GM19043 (cell line): ENCODE data around the gene CEP131.

Experiments used
- ATAC-seq: cut with Tn5 transposase; IDR thresholded peaks from one replicate; pipeline ENCODE4 v1.9.1; 2021; ENCODE audit warnings: low read depth; ENCODE audit not compliant: unreplicated experiment

The CEP131 gene

DNA sequence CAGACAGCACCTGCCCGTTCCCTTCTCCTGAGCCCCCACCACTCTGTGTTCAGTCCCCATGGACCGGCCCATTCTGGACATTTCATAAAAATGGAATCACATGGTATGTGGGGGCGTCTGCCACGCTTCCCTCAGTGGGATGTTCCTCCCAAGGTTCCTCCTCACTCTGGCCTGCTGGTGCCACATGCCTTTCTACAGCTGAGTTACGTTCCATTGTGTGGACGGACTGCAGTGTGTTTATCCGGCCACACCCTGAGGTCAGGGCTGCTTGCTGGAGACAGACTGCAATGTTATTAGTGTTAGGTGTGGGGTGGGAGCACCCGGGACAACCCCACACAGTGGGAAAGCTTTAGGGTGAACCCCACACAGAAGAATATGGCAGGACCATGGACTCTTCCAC is 50.8 kb downstream of the CEP131 start:
- no peak for ATAC-seq

DNA sequence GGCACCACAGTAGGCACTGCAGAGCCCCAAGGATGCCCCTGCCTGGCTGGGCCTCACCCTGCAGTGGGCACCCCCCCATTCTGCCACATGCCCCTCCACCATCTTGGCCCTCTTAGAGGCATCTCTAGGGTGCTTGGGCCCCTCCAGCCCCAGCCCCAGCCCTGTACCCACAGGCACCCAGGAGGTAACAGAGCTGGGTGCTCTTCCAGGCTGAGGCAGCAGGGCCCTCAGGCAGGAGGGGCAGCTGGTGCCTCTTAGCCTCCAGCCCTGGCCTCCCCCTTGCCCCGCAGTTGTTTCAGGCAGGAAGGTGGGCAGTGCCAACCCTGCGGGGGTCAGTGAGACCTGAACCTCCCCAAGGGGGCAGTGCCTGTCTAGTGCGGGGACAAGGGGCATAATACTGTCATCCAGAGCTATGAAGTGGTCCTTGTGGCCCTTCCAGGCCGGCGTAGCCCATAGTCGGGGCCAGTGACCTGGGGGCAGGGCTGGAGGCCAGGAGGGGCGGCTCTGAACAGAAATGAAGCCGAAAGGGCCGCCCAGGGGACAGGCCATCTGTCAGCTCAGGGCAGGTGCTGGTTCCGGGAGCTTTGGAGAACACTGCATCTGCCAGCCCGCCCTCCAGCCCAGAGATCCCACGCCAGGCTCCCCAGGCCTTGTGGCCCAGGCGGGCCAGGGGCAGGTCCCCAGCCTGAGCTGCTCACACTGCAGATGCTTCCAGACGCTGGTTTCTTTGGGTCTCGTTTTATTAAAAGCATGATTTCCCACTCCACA is 51.9 kb downstream of the CEP131 start:
- ATAC-seq = no peak

DNA sequence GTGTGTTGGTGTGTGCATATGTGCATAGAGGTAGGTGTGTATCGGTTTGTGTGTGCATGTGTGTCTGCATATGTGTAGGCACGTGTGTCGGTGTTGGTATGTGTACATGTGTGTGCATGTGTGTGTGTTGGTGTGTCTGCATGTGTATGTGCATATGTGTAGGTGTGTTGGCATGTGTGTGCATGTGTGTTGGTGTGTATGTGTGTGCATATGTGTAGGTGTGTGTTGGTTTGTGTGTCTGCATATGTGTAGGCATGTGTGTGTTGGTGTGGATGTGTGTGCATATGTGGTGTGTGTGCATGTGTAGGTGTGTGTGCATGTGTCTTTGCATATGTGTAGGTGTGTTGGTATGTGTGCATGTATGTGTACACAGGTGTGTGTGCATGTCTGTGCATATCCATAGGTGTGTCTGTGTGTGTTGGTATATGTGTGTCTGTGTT is 52.9 kb downstream of the CEP131 start:
- no peak for ATAC-seq

DNA sequence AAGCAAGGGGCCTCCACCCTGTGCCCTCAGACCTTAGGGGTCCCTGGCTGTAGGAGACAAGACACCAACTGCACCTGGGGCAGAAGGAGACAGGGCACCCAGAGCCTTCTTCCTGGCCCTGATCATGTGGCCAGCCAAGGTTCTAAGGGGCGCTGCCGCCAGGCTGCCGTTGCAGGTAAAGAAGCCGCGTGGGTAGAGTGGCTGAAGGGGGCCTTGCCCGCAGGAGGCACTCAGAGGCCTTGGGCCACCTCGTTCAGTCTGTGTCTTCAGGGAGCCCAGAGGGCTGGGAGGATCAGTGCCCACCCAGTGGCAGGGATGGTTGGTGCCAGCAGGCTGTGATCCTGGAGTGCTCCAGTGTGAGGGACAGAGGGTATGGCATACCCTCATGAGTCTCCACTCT is 55.1 kb downstream of the CEP131 start:
- no peak for ATAC-seq

DNA sequence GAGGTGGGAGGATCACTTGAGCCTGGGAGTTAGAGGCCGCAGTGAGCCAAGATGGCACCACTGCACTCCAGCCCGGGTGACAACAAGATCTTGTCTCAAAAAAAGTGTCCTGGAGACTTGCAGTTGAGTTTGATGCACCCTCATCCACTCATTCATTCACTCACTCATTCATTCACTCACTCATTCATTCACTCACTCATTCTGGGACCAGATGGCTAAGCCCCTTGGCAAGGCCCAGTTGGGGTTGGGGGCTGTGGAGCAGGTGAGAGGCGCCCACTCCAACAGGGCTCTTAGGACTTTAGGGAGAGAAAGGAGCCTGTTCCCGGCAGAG is 55.6 kb downstream of the CEP131 start:
- ATAC-seq = no peak

DNA sequence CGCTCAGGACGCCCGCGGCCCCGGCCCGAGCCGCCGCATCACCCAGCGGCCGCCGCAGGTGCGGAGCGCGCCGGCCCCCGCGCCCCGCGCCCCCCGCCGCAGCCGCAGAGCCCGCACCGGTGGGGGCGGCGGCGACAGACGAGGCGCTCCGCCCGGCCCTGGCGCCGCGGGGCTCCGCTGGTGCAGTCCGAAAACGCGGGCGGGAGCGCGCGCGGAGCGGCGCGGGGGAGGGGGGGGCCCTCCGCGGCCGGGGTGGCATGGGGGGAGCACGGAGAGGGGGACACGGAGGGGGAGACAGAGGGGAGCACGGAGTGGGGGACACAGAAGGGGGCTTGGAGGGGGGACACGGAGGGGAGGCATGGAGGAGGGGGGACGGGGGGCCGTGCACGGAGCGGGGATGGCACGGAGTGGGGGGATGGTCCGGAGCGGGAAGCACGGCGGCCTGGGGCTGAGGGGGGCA is 56.7 kb downstream of the CEP131 start, which contains the start of gene AATK:
TSS of gene AATK (minus strand) at position 189 of the 460 bp plus-strand sequence. CDS start 229 bp downstream, outside the sequence.
- no peak for ATAC-seq

DNA sequence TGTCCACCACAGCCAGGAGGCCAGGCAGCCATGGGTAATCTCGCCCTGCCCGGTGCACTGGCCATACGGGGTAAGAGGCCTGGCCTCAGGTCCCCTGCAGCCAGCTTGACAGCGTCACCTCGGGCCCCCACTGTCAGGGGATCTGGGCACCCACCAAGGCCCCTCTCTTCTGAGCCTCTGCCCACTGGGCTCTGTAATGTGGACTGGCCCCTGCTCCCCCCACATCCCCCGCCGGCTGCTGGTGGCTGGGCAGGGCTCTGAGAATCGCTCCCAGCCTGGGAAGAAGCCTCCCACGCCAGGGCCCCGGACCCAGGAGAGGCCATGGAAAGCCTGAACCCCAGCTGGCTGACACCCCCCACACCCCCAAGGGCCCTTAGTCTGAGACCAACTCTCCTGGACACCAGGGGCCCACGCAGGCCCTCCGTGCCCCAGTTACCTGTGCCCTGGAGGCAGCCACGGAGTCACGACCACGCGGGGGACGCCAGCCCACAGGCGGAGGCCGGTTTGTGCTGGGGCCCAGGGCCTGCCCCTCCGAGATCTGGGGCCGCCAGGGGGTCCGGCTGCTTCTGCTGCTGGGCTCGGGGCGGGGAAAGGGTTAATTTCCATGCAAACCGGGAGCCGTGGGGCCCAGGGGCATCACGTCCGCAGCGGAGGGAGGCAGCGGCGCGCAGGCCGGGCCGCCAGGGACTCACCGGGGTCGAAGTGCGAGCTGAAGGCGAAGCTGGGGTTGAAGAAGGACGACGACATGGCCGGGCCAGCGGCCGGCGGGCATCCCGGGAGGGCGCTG is 57.3 kb downstream of the CEP131 start, which contains the start of gene PVALEF:
TSS of gene PVALEF (plus strand) at position 262 of the 787 bp plus-strand sequence. CDS start 15,720 bp downstream, outside the sequence.
- ATAC-seq = no peak

DNA sequence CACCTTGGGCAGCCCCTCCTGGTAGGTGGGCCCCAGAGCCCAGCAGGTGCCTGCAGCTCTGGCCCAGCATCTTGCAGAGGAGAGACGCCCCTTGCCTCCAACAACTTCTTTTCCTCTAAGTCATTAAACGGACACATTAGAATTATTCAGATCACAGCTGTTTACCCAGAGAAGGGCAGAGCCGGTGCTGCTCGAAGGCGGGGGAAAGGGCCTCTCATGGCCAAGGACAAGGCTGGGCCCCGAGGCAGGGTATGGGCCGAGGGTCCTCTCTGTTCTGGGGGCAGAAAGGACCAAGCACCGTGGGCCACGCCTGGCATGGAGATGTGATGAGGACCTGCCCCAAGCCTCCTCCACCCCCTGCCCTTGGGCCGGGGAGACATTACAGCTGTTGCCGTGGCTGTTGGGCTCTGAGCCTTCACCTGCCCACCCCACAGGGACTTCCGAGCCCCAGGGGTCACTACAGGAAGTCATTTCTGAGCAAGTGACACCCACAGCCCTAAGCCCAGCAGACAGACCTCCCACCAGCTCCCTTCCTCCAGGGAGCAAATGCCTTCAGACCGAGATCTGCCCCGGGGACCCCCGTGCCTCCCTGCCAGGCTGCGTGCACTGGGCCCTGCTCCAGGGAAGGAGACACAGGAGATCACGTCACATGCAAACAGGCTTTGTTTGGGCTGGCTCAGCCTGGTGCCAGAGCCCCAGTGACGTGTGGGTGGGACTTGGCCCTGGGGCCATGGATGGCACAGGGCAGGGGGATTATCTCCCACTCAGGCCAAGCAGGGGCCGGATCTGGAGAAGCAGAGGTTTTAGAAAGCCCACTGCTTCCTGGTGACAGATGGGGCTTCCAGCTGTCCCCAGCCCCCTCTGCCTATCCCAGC is 58.2 kb downstream of the CEP131 start:
- ATAC-seq = no peak

DNA sequence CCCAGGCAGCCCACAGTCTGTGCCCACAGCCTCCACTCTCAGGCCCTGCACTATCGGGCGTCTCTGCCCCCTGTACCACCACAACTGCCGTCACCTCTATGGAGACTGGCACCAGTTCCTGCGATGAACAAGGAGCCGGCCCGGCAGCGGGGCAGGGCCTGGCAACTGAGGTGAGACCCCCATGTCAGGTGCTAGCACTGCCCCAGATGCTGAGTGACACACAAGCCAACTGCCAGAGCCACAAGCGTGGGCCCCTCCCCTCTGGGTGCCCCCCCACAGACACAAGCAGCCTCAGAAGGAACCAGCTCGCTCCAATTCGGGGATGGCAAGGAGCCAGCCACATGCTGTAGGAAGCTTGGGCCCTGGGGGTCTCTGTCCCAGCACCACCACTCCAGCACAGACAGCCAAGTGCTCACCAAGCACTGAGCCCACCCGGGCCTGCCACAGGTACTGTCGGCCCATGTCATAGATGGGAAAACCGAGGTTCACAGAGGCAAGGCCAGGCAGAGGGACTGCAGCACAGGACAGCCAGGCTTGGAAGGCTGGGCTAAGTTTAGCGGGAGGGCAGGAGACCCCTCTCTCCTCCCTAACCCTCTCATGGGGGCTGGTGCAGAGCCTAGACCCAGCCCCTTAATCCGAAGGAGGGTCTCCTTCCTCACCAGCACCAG is 58.9 kb downstream of the CEP131 start:
- ATAC-seq = no peak

DNA sequence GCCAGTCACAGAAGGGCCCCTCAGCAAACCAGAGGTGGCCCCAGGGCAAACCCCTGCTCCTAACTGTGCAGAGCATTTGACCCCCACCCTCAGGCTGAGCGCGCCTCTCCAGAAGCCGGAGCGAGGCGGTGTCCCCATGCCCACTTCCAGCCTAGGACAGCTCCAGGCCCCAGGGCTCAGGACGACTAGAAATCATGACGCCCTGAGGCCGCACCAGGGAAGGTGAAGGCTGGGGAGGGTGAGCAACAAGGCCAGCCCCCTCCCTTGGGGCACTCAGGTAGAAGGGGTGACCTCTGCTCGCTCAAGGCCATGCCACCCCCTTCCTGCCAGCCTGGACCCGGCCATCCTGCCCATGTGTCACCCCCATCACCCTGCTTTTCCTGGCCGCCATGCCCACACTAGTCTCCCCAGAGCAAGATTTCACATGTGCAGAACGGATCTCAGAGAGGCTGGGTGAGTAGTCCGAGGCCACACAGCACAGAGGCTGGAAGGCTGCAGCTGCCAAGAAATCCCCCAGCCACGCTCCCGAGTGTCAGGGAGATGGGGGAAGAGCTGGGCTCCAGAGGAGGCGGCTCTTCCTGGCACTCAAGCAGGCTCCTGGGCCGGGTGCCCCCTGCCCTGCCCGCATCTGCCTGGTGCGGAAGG is 59.6 kb downstream of the CEP131 start:
- no peak for ATAC-seq

DNA sequence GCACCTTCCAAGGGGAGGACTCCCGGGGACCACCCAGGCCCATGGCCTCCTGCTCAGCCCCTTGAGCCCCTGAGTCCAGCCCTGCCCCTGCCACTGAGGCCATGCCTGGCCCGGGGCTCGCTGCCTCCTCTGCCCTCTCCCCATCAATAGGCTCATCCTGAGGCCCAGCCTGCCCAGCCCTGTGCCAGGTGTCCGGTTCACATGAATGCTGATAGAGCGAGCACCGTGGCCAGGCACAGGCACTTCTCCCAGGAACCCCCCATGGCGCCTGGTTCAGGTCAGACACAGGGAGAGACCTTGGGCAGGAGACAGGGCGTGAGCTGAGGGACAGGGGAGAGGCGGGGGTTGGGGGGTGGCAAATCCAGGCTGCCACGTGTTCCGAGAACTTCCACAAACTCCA is 60.3 kb downstream of the CEP131 start:
- no peak for ATAC-seq

DNA sequence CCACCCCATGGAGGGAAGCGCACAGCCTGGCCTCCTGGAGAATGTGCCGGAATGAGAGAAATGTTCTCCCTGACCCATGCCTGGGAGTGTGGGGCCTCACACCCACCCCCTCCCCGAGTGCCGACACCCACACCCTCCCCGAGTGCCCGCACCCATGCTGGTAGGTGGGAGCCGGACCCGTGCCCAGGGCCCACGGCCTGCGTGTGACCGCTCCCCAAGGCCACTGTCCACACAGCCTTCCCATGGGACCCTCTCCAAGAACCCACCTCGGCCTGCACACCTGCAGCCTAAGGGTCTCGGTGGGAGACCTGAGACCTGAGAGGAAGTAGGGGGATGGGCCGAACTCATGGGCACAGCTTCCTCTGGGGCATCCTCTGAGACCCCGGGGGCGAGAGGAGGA is 60.8 kb downstream of the CEP131 start:
- no peak for ATAC-seq

DNA sequence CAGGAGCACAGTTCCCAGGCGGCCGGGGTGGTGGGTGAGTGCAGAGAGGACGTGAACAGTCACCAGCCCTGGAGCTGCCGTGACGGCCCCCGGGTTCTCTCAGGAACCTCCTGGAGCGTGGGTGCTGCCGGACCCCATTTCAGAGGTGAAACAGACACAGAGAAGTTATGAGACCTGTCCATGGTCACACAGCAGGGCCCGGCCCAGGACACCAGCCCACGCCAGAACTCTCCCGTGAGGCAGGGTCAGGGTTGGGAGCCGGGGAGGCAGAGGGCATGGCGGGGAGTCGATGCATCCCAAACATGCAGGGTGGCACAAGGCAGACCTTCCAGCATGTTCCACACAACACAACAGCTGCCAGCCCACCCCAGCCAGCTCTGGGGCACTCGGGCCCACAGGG is 61.2 kb downstream of the CEP131 start:
- ATAC-seq = no peak

DNA sequence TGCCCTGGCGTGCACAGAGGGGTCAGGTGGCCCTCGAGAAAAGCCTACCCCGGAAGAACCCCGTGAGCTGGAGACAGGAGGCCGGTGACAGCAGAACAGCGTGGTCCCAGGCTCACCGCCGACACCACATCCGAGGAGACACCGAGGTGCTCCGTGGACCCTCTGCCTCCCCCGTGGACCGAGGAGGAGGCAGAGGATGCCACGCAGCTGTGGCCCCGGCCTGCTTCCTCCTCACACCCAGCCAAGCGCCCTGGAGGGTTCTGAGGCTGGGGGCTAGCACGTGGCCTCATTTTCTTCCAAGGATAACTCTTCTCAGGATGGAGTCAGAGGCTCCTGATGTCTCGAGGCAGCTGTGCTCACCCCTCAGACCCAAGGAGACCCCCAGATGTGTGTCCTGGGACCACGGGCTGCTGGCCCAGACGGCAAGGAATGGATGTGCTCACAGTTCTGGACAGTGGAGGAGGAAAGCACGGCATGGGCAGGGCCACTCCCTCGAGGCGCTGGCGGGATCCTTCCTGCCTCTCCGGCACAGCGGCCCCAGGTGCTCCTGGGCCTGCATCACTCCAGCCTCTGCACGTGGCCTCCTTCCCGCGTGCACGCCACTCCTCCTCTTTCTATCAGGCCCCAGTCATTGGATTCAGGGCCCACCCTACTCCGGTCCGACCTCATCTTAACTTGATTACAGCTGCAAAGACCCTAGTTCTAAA is 61.9 kb downstream of the CEP131 start:
- ATAC-seq = no peak

DNA sequence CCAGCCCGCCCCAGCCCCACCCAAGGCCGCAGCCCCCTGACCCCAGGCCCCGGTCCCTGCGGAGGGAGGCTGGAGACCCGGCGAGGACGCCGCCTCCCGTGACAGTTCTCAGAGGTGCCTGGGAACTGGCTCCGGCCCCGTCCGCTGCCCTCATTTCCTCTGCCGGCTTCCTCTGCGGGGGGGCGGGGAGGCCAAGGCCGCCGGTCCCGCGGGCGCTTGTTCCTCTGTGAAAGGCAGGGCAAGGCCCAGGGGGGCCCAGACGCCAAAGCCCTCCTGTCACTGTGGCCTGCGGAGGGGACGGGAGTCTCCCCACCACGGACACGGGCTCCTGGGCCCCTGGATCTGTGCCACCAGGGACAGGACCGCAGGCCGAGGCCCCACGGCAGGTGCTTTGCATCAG is 62.5 kb downstream of the CEP131 start:
- ATAC-seq = no peak

DNA sequence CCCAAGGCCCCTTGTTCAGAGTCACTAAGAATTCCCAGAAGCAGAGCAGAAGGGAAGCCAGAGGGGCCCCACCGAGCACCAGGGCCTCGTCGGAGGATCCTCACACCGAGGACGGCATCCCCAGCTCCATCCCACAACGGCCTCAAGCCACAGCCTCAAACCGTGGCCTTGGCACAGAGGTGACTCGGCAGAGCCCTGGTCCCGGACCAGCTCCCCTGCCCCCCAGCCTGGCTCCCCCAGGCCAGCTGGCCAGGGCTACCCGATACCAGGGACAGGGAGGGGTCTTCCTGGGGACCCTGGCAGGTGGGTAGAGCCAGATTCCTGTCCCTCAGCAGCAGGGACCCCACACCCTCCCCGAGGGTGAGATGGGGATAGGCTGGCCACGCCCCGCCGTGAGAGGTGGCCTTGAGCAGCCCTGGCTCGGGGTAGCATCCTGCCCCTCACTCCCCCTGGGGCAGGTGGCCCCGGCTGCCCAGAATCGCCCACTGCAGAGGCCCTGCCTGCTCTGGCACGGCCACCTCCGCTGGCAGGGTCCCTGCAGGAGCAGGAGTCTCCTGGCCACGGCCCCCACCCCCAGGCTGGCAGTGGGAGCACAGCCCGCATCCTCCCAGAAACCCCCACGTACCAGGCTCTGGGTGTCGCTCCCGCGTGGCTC is 63.0 kb downstream of the CEP131 start:
- no peak for ATAC-seq

DNA sequence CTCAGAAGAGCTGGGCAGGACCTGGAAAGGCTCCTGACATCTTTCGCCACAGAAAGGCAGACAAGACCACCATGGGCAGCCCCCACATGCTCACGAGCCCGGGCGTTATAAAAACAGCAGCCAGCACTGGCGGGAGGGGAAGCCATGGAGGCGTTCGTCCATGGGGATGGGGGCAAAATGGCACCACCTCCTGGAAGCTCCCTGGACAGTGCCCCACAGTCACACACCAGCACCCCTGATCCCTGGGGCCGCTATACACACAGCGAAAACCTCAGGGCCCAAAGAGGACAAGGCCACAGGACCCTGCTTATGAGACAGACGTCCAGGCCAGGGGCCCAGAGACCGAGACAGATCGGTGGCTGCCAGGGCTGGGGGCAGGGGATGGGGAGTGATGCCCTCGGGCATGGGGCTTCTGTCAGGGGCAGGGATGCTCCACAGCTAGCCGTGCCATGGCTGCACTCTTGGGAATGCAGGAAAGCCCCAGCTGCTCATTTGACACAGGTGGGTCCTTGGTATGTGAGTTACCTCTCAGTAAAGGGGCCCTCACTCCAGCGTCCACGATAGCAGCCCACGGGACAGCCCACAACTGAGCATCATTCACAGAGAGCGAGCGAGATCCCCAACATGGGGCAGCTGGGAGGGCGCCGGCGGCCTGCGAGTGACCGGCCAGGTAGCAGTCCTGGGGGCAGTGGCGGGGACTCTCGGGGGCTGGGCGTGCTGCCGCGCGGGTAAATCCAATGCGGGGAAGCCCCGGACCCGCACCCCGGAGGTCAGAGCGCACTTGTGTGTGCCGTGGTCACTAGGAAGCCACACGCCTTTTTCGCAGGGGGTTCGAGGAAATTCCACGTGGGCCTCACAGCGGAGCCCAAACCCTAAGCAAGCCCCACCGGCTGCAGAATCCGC is 63.8 kb downstream of the CEP131 start:
- ATAC-seq = no peak
